Right atrium auricular region (tissue), 2 donors: Measurements from ENCODE around the gene BRAT1. TPM values are rescaled to one million over a fixed set of nuclear protein-coding genes. Genes with fewer than 3 reads are reported as not detected.

Source experiments
- DNase-seq: peaks from one replicate; pipeline ENCODE4 v3.0.0-alpha.2; 2019; ENCODE audit warnings: low spot score
- H3K27ac ChIP-seq, 2 donors: fragments of 200-600 bp; sonication (generic); 1 replicate in 1 of 2; 2 replicates in 1 of 2; pipeline ENCODE4 v1.5.1; 2016 to 2019
- H3K27me3 ChIP-seq, 2 donors: fragments of 200-600 bp; sonication (generic); one replicate each; pipeline versions ENCODE4 v1.5.1 to v1.6.0; 2017 to 2019
- H3K36me3 ChIP-seq: fragments of 200-600 bp; sonication (generic); one replicate; pipeline ENCODE4 v1.5.1; 2016
- H3K4me1 ChIP-seq, 2 donors: fragments of 200-600 bp; sonication (generic); one replicate each; pipeline versions ENCODE4 v1.5.1 to v1.6.0; 2017 to 2019
- H3K4me3 ChIP-seq, 2 donors: fragments of 200-600 bp; sonication (generic); 1 replicate in 1 of 2; 2 replicates in 1 of 2; pipeline ENCODE4 v1.5.1; 2017 to 2019; ENCODE audit warnings: mild to moderate bottlenecking in 1 of 2, moderate library complexity in 1 of 2
- H3K9me3 ChIP-seq, 2 donors: fragments of 200-600 bp; sonication (generic); one replicate each; pipeline ENCODE4 v1.5.1; 2019
- CTCF ChIP-seq, 2 donors: fragments of 200-600 bp; sonication (generic); IDR thresholded peaks; one replicate each; pipeline ENCODE4 v1.5.1; 2019; ENCODE audit warnings: antibody characterized with exemption in 2 of 2
- total RNA-seq, 2 donors: library from RNA; depleted of rRNA; stranded (reverse); fragments of >200 nt; gene quantifications; one replicate each; pipeline ENCODE4 v1.1.0, GENCODE V29; 2016

The BRAT1 gene
- total RNA-seq, 2 donors from 2014 or later, result 20.9 to 24.6 TPM

DNA sequence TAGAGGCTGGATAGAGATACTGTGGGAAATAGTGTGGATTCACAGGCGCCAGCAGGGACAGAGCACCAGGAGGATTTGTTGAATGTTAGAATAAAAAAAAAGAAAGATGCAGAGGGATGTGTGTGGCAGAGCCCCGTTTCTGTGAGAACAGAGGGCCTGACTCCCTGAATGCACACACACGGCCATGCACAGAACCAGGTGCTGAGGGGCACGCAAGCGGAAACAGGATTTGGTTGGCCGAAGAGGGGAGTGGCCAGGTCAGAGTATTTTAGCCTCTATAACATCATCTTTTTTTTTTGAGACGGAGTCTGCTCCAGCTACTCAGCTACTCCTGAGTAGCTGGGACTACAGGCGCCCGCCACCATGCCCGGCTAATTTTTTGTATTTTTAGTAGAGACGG is 25.3 kb upstream of the BRAT1 start:
- H3K36me3 ChIP-seq, result peaks cover 20% of the 10 kb centered on the region
- no peak for TF ChIP-seq CTCF (IDR thresholded peaks at IDR 0.05)

GRCh38 chr7:2577914-2578680 is 22.8 kb upstream of the BRAT1 start:
- TF ChIP-seq CTCF (IDR thresholded peaks at IDR 0.05), result no peak
- peaks cover 21% of the 10 kb centered on the region for H3K36me3 ChIP-seq
- H3K9me3 ChIP-seq, result no peaks in the 10 kb centered on the region
- DNase-seq, result no peak
- H3K4me1 ChIP-seq, result no peaks in the 10 kb centered on the region
- no peaks in the 10 kb centered on the region for H3K27me3 ChIP-seq
- no peak overlapping the region for H3K27ac ChIP-seq
- no peak overlapping the region for H3K4me3 ChIP-seq

More for the DNA sequence above, 25.3 kb upstream of the BRAT1 start:
- Histone ChIP-seq H3K27me3 (no peaks in the 10 kb centered on the region), H3K4me3 (no peak overlapping the region), H3K4me1 (no peaks in the 10 kb centered on the region), H3K9me3 (no peaks in the 10 kb centered on the region), H3K27ac (no peak overlapping the region)
- no peak for DNase-seq

GRCh38 chr7:2576742-2577491 is 21.6 kb upstream of the BRAT1 start:
- no peak for TF ChIP-seq CTCF (IDR thresholded peaks at IDR 0.05)
- Histone ChIP-seq H3K4me1 (no peaks in the 10 kb centered on the region), H3K27me3 (no peaks in the 10 kb centered on the region), H3K27ac (no peak overlapping the region), H3K9me3 (no peaks in the 10 kb centered on the region), H3K36me3 (peaks cover 31% of the 10 kb centered on the region), H3K4me3 (no peak overlapping the region)
- no peak for DNase-seq

DNA sequence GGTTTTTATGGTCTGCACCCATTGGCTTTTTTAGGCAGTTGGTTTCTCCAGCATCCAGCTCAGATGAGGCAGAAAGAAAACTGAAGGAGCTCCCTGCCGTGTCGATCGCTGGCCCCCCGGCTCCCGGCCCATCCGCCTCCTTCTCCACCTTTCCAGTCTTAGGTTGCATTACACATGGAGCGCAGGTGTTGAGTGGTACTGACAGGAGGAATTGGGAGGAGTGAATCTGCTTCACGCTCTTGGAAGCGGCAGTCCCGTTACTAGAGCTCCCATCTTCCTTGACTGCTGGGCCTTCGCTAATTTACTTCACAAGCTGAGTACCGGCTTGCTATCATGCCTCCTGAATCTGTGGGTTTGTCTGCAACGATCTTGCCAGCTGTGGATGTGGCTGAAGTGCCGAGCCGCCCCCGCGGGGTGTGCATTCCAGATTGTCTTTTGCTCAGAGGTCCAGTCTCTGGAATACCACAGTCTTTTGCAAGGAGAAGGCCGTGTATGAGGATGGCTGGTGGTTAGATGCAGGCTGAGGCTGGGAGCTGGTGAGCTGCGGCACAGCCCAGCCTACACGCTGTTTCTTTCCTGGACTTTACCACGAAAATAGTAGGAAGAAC is 20.5 kb upstream of the BRAT1 start:
- no peaks in the 10 kb centered on the region for H3K4me1 ChIP-seq
- H3K9me3 ChIP-seq, result no peaks in the 10 kb centered on the region
- TF ChIP-seq CTCF (IDR thresholded peaks at IDR 0.05), result no peak
- no peaks in the 10 kb centered on the region for H3K27me3 ChIP-seq
- H3K27ac ChIP-seq, result no peak overlapping the region
- DNase-seq, result no peak
- H3K4me3 ChIP-seq, result no peak overlapping the region
- H3K36me3 ChIP-seq, result peaks cover 31% of the 10 kb centered on the region

DNA sequence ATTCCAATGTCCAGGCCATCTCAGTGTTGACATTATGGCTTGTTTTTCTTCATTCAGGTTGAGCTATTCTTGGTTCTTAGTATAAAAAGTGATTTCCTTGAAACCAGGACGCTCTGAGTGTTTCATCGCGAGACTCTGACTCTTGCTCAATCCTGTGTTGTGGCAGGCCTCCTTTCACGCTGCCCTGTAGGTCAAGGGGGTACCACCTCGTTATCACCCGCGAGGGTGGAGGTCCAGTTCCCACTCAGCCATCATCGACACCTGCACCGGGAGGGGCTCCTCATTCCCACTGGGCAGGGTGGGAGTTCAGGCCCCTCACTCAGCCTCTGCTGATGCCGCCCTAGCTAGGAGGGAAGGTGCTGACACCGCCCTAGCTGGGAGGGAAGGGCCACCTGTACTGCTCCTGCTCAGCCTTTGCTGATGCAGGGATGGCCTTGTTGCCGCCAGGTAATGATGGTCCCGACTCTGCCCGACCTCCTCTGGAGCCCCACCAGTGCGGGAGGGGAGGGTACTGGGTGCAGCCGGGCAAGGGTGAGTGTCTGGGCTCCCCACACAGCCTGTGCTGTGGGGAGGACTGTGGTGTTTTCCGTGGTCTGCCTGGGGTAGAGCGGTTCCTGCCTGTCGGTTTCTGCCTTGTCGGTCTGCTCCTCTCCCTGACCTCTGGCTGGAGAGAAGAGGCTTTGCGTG is 19.9 kb upstream of the BRAT1 start:
- TF ChIP-seq CTCF (IDR thresholded peaks at IDR 0.05), result no peak
- H3K4me1 ChIP-seq, result no peaks in the 10 kb centered on the region
- DNase-seq, result no peak
- H3K4me3 ChIP-seq, result no peak overlapping the region
- no peak overlapping the region for H3K27ac ChIP-seq
- H3K36me3 ChIP-seq, result peaks cover 31% of the 10 kb centered on the region
- no peaks in the 10 kb centered on the region for H3K9me3 ChIP-seq
- no peaks in the 10 kb centered on the region for H3K27me3 ChIP-seq
